Neural cell (in vitro differentiated cells): ENCODE measurements around the gene SLCO1A2. TPM values are rescaled to one million over a fixed set of nuclear protein-coding genes. Genes with fewer than 3 reads are reported as not detected.

ENCODE experiments used
- H2AFZ ChIP-seq: fragments of 200-600, 300-800 bp; sonication (generic), shearing (Covaris generic); 2 replicates; pipeline ENCODE4 v1.6.0; 2014; ENCODE audit warnings: low read depth, mild to moderate bottlenecking, antibody characterized with exemption, low read length, moderate library complexity
- H3F3A ChIP-seq: fragments of 200-600 bp; shearing (Covaris generic); 2 replicates; pipeline ENCODE4 v1.6.1; 2016; ENCODE audit warnings: mild to moderate bottlenecking, moderate library complexity, mixed read lengths, antibody characterized with exemption, low read length; ENCODE audit not compliant: insufficient read depth, poor library complexity, severe bottlenecking
- H3K27ac ChIP-seq: fragments of 200-600, 300-800 bp; sonication (generic), shearing (Covaris generic); 2 replicates; pipeline ENCODE4 v1.5.1; 2014; ENCODE audit warnings: mild to moderate bottlenecking, low read length, moderate library complexity
- H3K27me3 ChIP-seq: fragments of 300-800, 200-600 bp; sonication (generic), shearing (Covaris generic); 2 replicates; pipeline ENCODE4 v1.6.0; 2014; ENCODE audit warnings: mild to moderate bottlenecking, low read depth, low read length, moderate library complexity; ENCODE audit not compliant: insufficient read depth
- H3K36me3 ChIP-seq: fragments of 300-800, 200-600 bp; sonication (generic), shearing (Covaris generic); 2 replicates; pipeline ENCODE4 v1.5.1; 2014; ENCODE audit warnings: mild to moderate bottlenecking, antibody characterized with exemption, low read length, moderate library complexity; ENCODE audit not compliant: insufficient read depth
- H3K4me2 ChIP-seq: fragments of 300-800, 200-600 bp; sonication (generic), shearing (Covaris generic); 2 replicates; pipeline ENCODE4 v1.6.0; 2014; ENCODE audit warnings: mild to moderate bottlenecking, low read length
- H3K4me3 ChIP-seq: fragments of 300-800, 200-600 bp; sonication (generic), shearing (Covaris generic); 2 replicates; pipeline ENCODE4 v1.5.1; 2014; ENCODE audit warnings: mild to moderate bottlenecking, low read length, moderate library complexity
- H3K79me2 ChIP-seq: fragments of 200-600 bp; shearing (Covaris generic); replicated peaks from 2 replicates; pipeline ENCODE4 v1.6.0; 2014; ENCODE audit warnings: mild to moderate bottlenecking, low read length, moderate library complexity; ENCODE audit not compliant: insufficient read depth
- H3K9ac ChIP-seq: fragments of 300-800, 200-600 bp; sonication (generic), shearing (Covaris generic); 2 replicates; pipeline ENCODE4 v1.6.1; 2016; ENCODE audit warnings: mild to moderate bottlenecking, low read length, mixed read lengths
- H3K9me2 ChIP-seq: fragments of 200-600 bp; shearing (Covaris generic); 2 replicates; pipeline ENCODE4 v1.6.1; 2016; ENCODE audit warnings: mild to moderate bottlenecking, low read length, mixed read lengths; ENCODE audit not compliant: insufficient read depth
- H3K9me3 ChIP-seq: fragments of 200-600, 300-800 bp; sonication (generic), shearing (Covaris generic); 2 replicates; pipeline ENCODE4 v1.6.1; 2016; ENCODE audit warnings: mild to moderate bottlenecking, mixed run types, low read length, moderate library complexity, mixed read lengths
- H4K20me1 ChIP-seq: fragments of 200-600 bp; shearing (Covaris generic); 2 replicates; pipeline ENCODE4 v1.6.1; 2016; ENCODE audit warnings: mild to moderate bottlenecking, mixed run types; ENCODE audit not compliant: insufficient read depth
- EP300 ChIP-seq: fragments of 450-650 bp; conservative IDR thresholded peaks from 2 replicates; pipeline ENCODE4 v1.6.1; 2014; ENCODE audit warnings: antibody characterized with exemption, mild to moderate bottlenecking, moderate library complexity; ENCODE audit not compliant: poor library complexity, severe bottlenecking
- EZH2 ChIP-seq: fragments of 200-600, 300-800 bp; shearing (Covaris generic), sonication (generic); IDR thresholded peaks from 2 replicates; pipeline ENCODE4 v1.6.1; 2014; ENCODE audit warnings: antibody characterized with exemption, low read length, borderline replicate concordance, mild to moderate bottlenecking; ENCODE audit not compliant: insufficient read depth, poor library complexity, severe bottlenecking
- MXI1 ChIP-seq: fragments of 450-650 bp; conservative IDR thresholded peaks from 2 replicates; pipeline ENCODE4 v1.6.1; 2014; ENCODE audit warnings: antibody characterized with exemption, mild to moderate bottlenecking; ENCODE audit not compliant: poor library complexity, severe bottlenecking
- POLR2AphosphoS5 ChIP-seq: IDR thresholded peaks from 2 replicates; pipeline ENCODE4 v1.6.1; 2012
- RAD21 ChIP-seq: fragments of 450-650 bp; conservative IDR thresholded peaks from 2 replicates; pipeline ENCODE4 v1.6.1; 2014; ENCODE audit warnings: antibody characterized with exemption, mild to moderate bottlenecking, moderate library complexity
- REST ChIP-seq: IDR thresholded peaks from 2 replicates; pipeline ENCODE4 v1.6.1; 2012; ENCODE audit warnings: borderline replicate concordance
- SMC3 ChIP-seq: fragments of 450-650 bp; conservative IDR thresholded peaks from 2 replicates; pipeline ENCODE4 v1.6.1; 2014; ENCODE audit warnings: antibody characterized with exemption, mild to moderate bottlenecking, moderate library complexity; ENCODE audit not compliant: poor library complexity
- TAF1 ChIP-seq: IDR thresholded peaks from 2 replicates; pipeline ENCODE4 v1.6.1; 2012; ENCODE audit warnings: low read depth
- polyA plus RNA-seq: library from polyadenylated mRNA; depleted of rRNA; stranded (reverse); fragments of >200 nt; gene quantifications from 2 replicates; pipeline ENCODE4 v1.2.3, GENCODE V29; 2014
- TF ChIP-seq, protein P1 (sequence below): fragments of 450-650 bp; IDR thresholded peaks from 2 replicates; pipeline ENCODE4 v1.5.1; 2014; ENCODE audit warnings: antibody characterized with exemption, mild to moderate bottlenecking, moderate library complexity; ENCODE audit not compliant: poor library complexity, severe bottlenecking

SLCO1A2 gene
- polyA plus RNA-seq, 1 donor from 2014 or later = not detected

DNA sequence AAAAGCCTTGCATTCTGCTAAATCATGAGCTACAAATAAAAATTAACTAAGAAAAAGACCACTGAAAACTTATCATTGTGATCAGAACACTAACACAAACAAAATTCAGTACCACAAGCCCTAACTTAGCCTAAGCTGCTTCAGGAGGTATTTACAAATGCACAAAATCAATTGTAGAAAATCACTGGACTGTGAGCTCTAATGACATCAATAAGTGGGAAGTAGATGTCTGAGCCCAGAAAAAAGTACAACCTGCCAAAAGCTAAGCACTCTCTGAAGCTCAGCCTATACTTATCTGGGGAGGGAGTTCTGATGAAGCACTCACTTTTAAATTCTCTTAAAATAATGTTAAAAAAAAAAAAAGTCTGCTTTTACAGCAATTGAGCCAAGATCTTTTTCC is 110.8 kb downstream of the SLCO1A2 start:
- TF ChIP-seq EZH2 = no peak
- no peak for TF ChIP-seq MXI1
- no peak for TF ChIP-seq RAD21
- TF ChIP-seq, protein P1, sequence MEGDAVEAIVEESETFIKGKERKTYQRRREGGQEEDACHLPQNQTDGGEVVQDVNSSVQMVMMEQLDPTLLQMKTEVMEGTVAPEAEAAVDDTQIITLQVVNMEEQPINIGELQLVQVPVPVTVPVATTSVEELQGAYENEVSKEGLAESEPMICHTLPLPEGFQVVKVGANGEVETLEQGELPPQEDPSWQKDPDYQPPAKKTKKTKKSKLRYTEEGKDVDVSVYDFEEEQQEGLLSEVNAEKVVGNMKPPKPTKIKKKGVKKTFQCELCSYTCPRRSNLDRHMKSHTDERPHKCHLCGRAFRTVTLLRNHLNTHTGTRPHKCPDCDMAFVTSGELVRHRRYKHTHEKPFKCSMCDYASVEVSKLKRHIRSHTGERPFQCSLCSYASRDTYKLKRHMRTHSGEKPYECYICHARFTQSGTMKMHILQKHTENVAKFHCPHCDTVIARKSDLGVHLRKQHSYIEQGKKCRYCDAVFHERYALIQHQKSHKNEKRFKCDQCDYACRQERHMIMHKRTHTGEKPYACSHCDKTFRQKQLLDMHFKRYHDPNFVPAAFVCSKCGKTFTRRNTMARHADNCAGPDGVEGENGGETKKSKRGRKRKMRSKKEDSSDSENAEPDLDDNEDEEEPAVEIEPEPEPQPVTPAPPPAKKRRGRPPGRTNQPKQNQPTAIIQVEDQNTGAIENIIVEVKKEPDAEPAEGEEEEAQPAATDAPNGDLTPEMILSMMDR = no peak
- no peak for TF ChIP-seq TAF1
- no peak for TF ChIP-seq POLR2AphosphoS5
- TF ChIP-seq EP300 = no peak
- no peak for TF ChIP-seq REST
- no peak for TF ChIP-seq SMC3
- Histone ChIP-seq H3K79me2 (no peaks in the 10 kb centered on the region), H4K20me1 (no peaks in the 10 kb centered on the region), H3K4me2 (no peak overlapping the region), H3K9me2 (no peaks in the 10 kb centered on the region), H3K27ac (no peak overlapping the region), H3K9ac (no peak overlapping the region), H3K4me3 (no peak overlapping the region), H3K27me3 (no peaks in the 10 kb centered on the region), H2AFZ (no peak overlapping the region), H3F3A (no peaks in the 10 kb centered on the region), H3K9me3 (no peaks in the 10 kb centered on the region), H3K36me3 (no peaks in the 10 kb centered on the region)

DNA sequence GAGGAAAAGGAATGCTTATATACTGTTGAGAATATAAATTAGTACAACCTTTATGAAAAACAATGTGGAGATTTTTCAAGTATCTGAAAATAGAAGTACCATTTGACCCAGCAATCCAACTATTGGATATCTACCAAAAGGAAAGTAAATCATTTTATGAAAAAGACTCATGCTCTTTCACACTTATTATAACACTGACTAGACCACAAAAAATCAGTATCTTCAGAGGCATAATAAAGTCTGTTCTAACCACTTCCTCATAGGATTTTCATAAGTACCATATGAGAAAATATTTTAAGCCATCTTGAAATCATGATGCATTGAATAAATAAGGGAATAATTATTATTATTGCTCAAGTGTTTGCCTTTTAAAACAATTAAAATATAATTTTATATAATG is 112.9 kb downstream of the SLCO1A2 start:
- no peaks in the 10 kb centered on the region for H3K36me3 ChIP-seq
- H3F3A ChIP-seq = no peaks in the 10 kb centered on the region
- no peaks in the 10 kb centered on the region for H3K9me2 ChIP-seq
- no peaks in the 10 kb centered on the region for H4K20me1 ChIP-seq
- no peaks in the 10 kb centered on the region for H3K79me2 ChIP-seq
- no peak overlapping the region for H3K4me2 ChIP-seq
- H3K27me3 ChIP-seq = no peaks in the 10 kb centered on the region
- H3K4me3 ChIP-seq = no peak overlapping the region
- no peak overlapping the region for H2AFZ ChIP-seq
- no peak for TF ChIP-seq RAD21
- TF ChIP-seq, protein P1 = no peak
- TF ChIP-seq TAF1 = no peak
- no peak overlapping the region for H3K9ac ChIP-seq
- H3K27ac ChIP-seq = no peak overlapping the region
- no peaks in the 10 kb centered on the region for H3K9me3 ChIP-seq
